ENCODE data around the gene RUVBL2.

RUVBL2 gene

GRCh38 chr19:48986211-48986610, 7.5 kb upstream of the RUVBL2 start:
- DNase-seq: no peak
- H3K27me3 ChIP-seq (ENCODE audit: control insufficient read depth in 1 of 2, insufficient read depth in 1 of 2, low read length in 2 of 2): no peaks in the 10 kb centered on the region

GRCh38 chr19:48987323-48987722, 6.4 kb upstream of the RUVBL2 start:
- H3K36me3 ChIP-seq (ENCODE audit: control insufficient read depth in 1 of 2, insufficient read depth in 2 of 2, low read depth in 1 of 2, low read length in 2 of 2): peaks cover 69 to 71% of the 10 kb centered on the region in 2 experiments
- no peak overlapping the region for H3K4me2 ChIP-seq (ENCODE audit: low read length, poor library complexity, severe bottlenecking)
- H3K4me1 ChIP-seq (ENCODE audit: control insufficient read depth, insufficient read depth, low read depth, low read length): peaks cover 16% of the 10 kb centered on the region
- H3K9me3 ChIP-seq (ENCODE audit: control insufficient read depth, low read length): no peaks in the 10 kb centered on the region
- no peak overlapping the region for H4K8ac ChIP-seq (ENCODE audit: low read length)
- H3K27ac ChIP-seq (ENCODE audit: low read length, poor library complexity, severe bottlenecking): no peak overlapping the region
- no peak overlapping the region for H2BK5ac ChIP-seq (ENCODE audit: low read depth, low read length, poor library complexity, severe bottlenecking)
- H2BK15ac ChIP-seq (ENCODE audit: low read depth, poor library complexity, severe bottlenecking): no peak overlapping the region
- no peaks in the 10 kb centered on the region for H3K27me3 ChIP-seq (ENCODE audit: control insufficient read depth in 1 of 2, insufficient read depth in 1 of 2, low read length in 2 of 2)
- H2AK5ac ChIP-seq (ENCODE audit: low read length, severe bottlenecking): no peak overlapping the region
- no peak overlapping the region for H3K18ac ChIP-seq (ENCODE audit: low read depth in 1 of 2, low read length in 2 of 2)
- H2BK120ac ChIP-seq (ENCODE audit: low read depth, low read length): no peak overlapping the region
- H2AFZ ChIP-seq (ENCODE audit: low read depth, low read length): no peak overlapping the region
- H4K91ac ChIP-seq (ENCODE audit: low read length): no peak overlapping the region
- H2BK12ac ChIP-seq (ENCODE audit: low read length in 2 of 2): no peak overlapping the region
- no peak overlapping the region for H3K4ac ChIP-seq (ENCODE audit: low read depth in 1 of 2, low read length in 2 of 2)
- H3K9ac ChIP-seq (ENCODE audit: low read length): no peak overlapping the region
- H3K79me1 ChIP-seq (replicated peaks; ENCODE audit: low read length, poor library complexity, severe bottlenecking): peaks cover 40% of the 10 kb centered on the region
- H3K14ac ChIP-seq (ENCODE audit: low read length in 2 of 2): no peak overlapping the region
- H3K23ac ChIP-seq (ENCODE audit: low read length in 2 of 2): no peak overlapping the region
- 95% methylated on average over 7 of the region's 7 CpGs for WGBS
- DNase-seq: no peak
- H3K4me3 ChIP-seq (ENCODE audit: insufficient read depth in 1 of 2, low read depth in 1 of 2, low read length in 2 of 2): no peak overlapping the region

More at GRCh38 chr19:48986211-48986610, 7.5 kb upstream of the RUVBL2 start:
- Histone ChIP-seq H4K91ac (ENCODE audit: low read length) (no peak overlapping the region), H3K36me3 (ENCODE audit: control insufficient read depth in 1 of 2, insufficient read depth in 2 of 2, low read depth in 1 of 2, low read length in 2 of 2) (peaks cover 77 to 82% of the 10 kb centered on the region in 2 experiments), H3K9ac (ENCODE audit: low read length) (no peak overlapping the region), H3K18ac (ENCODE audit: low read depth in 1 of 2, low read length in 2 of 2) (no peak overlapping the region), H3K4me2 (ENCODE audit: low read length, poor library complexity, severe bottlenecking) (no peak overlapping the region), H2BK5ac (ENCODE audit: low read depth, low read length, poor library complexity, severe bottlenecking) (no peak overlapping the region), H3K14ac (ENCODE audit: low read length in 2 of 2) (no peak overlapping the region), H2AK5ac (ENCODE audit: low read length, severe bottlenecking) (no peak overlapping the region), H3K23ac (ENCODE audit: low read length in 2 of 2) (no peak overlapping the region), H3K4me3 (ENCODE audit: insufficient read depth in 1 of 2, low read depth in 1 of 2, low read length in 2 of 2) (no peak overlapping the region), H2BK15ac (ENCODE audit: low read depth, poor library complexity, severe bottlenecking) (no peak overlapping the region), H3K79me1 (replicated peaks; ENCODE audit: low read length, poor library complexity, severe bottlenecking) (peaks cover 43% of the 10 kb centered on the region), H2BK120ac (ENCODE audit: low read depth, low read length) (no peak overlapping the region), H3K27ac (ENCODE audit: low read length, poor library complexity, severe bottlenecking) (no peak overlapping the region), H4K8ac (ENCODE audit: low read length) (no peak overlapping the region), H2AFZ (ENCODE audit: low read depth, low read length) (no peak overlapping the region), H3K9me3 (ENCODE audit: control insufficient read depth, low read length) (no peaks in the 10 kb centered on the region), H3K4me1 (ENCODE audit: control insufficient read depth, insufficient read depth, low read depth, low read length) (peaks cover 8% of the 10 kb centered on the region), H3K4ac (ENCODE audit: low read depth in 1 of 2, low read length in 2 of 2) (no peak overlapping the region), H2BK12ac (ENCODE audit: low read length in 2 of 2) (no peak overlapping the region)
- 100% methylated on average over 3 of the region's 3 CpGs for WGBS

GRCh38 chr19:48988286-48988685, 5.4 kb upstream of the RUVBL2 start:
- H3K14ac ChIP-seq (ENCODE audit: low read length in 2 of 2): no peak overlapping the region
- H2BK5ac ChIP-seq (ENCODE audit: low read depth, low read length, poor library complexity, severe bottlenecking): no peak overlapping the region
- peaks cover 37% of the 10 kb centered on the region for H3K79me1 ChIP-seq (replicated peaks; ENCODE audit: low read length, poor library complexity, severe bottlenecking)
- H3K23ac ChIP-seq (ENCODE audit: low read length in 2 of 2): no peak overlapping the region
- H2BK12ac ChIP-seq (ENCODE audit: low read length in 2 of 2): no peak overlapping the region
- H3K36me3 ChIP-seq (ENCODE audit: control insufficient read depth in 1 of 2, insufficient read depth in 2 of 2, low read depth in 1 of 2, low read length in 2 of 2): peaks cover 61 to 62% of the 10 kb centered on the region in 2 experiments
- H4K8ac ChIP-seq (ENCODE audit: low read length): no peak overlapping the region
- no peak overlapping the region for H3K4ac ChIP-seq (ENCODE audit: low read depth in 1 of 2, low read length in 2 of 2)
- no peak overlapping the region for H2BK120ac ChIP-seq (ENCODE audit: low read depth, low read length)
- no peak overlapping the region for H2AK5ac ChIP-seq (ENCODE audit: low read length, severe bottlenecking)
- H3K4me1 ChIP-seq (ENCODE audit: control insufficient read depth, insufficient read depth, low read depth, low read length): peaks cover 16% of the 10 kb centered on the region
- WGBS: 97% methylated on average over 6 of the region's 7 CpGs
- DNase-seq: no peak
- H2AFZ ChIP-seq (ENCODE audit: low read depth, low read length): no peak overlapping the region
- no peak overlapping the region for H2BK15ac ChIP-seq (ENCODE audit: low read depth, poor library complexity, severe bottlenecking)
- H3K4me2 ChIP-seq (ENCODE audit: low read length, poor library complexity, severe bottlenecking): no peak overlapping the region
- H3K4me3 ChIP-seq (ENCODE audit: insufficient read depth in 1 of 2, low read depth in 1 of 2, low read length in 2 of 2): no peak overlapping the region
- no peak overlapping the region for H4K91ac ChIP-seq (ENCODE audit: low read length)
- H3K27me3 ChIP-seq (ENCODE audit: control insufficient read depth in 1 of 2, insufficient read depth in 1 of 2, low read length in 2 of 2): no peaks in the 10 kb centered on the region
- no peak overlapping the region for H3K18ac ChIP-seq (ENCODE audit: low read depth in 1 of 2, low read length in 2 of 2)
- no peaks in the 10 kb centered on the region for H3K9me3 ChIP-seq (ENCODE audit: control insufficient read depth, low read length)
- no peak overlapping the region for H3K27ac ChIP-seq (ENCODE audit: low read length, poor library complexity, severe bottlenecking)
- no peak overlapping the region for H3K9ac ChIP-seq (ENCODE audit: low read length)

GRCh38 chr19:48988860-48989259, 4.8 kb upstream of the RUVBL2 start:
- Histone ChIP-seq H4K8ac (ENCODE audit: low read length) (no peak overlapping the region), H3K9ac (ENCODE audit: low read length) (no peak overlapping the region), H3K4me1 (ENCODE audit: control insufficient read depth, insufficient read depth, low read depth, low read length) (peaks cover 16% of the 10 kb centered on the region), H3K4me2 (ENCODE audit: low read length, poor library complexity, severe bottlenecking) (no peak overlapping the region), H2BK12ac (ENCODE audit: low read length in 2 of 2) (no peak overlapping the region), H2BK15ac (ENCODE audit: low read depth, poor library complexity, severe bottlenecking) (no peak overlapping the region), H3K36me3 (ENCODE audit: control insufficient read depth in 1 of 2, insufficient read depth in 2 of 2, low read depth in 1 of 2, low read length in 2 of 2) (peaks cover 55 to 62% of the 10 kb centered on the region in 2 experiments), H2BK120ac (ENCODE audit: low read depth, low read length) (no peak overlapping the region), H2BK5ac (ENCODE audit: low read depth, low read length, poor library complexity, severe bottlenecking) (no peak overlapping the region), H2AK5ac (ENCODE audit: low read length, severe bottlenecking) (no peak overlapping the region), H3K23ac (ENCODE audit: low read length in 2 of 2) (no peak overlapping the region), H3K27ac (ENCODE audit: low read length, poor library complexity, severe bottlenecking) (no peak overlapping the region), H3K27me3 (ENCODE audit: control insufficient read depth in 1 of 2, insufficient read depth in 1 of 2, low read length in 2 of 2) (no peaks in the 10 kb centered on the region), H3K14ac (ENCODE audit: low read length in 2 of 2) (no peak overlapping the region), H4K91ac (ENCODE audit: low read length) (no peak overlapping the region), H2AFZ (ENCODE audit: low read depth, low read length) (no peak overlapping the region), H3K4me3 (ENCODE audit: insufficient read depth in 1 of 2, low read depth in 1 of 2, low read length in 2 of 2) (no peak overlapping the region), H3K79me1 (replicated peaks; ENCODE audit: low read length, poor library complexity, severe bottlenecking) (peaks cover 36% of the 10 kb centered on the region), H3K18ac (ENCODE audit: low read depth in 1 of 2, low read length in 2 of 2) (no peak overlapping the region), H3K4ac (ENCODE audit: low read depth in 1 of 2, low read length in 2 of 2) (no peak overlapping the region), H3K9me3 (ENCODE audit: control insufficient read depth, low read length) (no peaks in the 10 kb centered on the region)
- DNase-seq: no peak
- 97% methylated on average over 9 of the region's 9 CpGs for WGBS

Data from mesenchymal stem cell (in vitro differentiated cells and primary cell).